K562 (cell line): Measurements from ENCODE around the gene TP53BP2. TPM values are rescaled to one million over a fixed set of nuclear protein-coding genes. Genes with fewer than 3 reads are reported as not detected.
A peak's percentile ranks its signal among the peaks of the same experiment; 100 is the strongest.

ENCODE experiments used
- ARID4B ChIP-seq: sonication (generic); formaldehyde crosslinking; IDR thresholded peaks from 2 replicates; pipeline ENCODE4 v1.8.0; 2022; ENCODE audit warnings: mild to moderate bottlenecking, missing genetic modification reagents
- ATF6 ChIP-seq: sonication (generic); formaldehyde crosslinking; IDR thresholded peaks from 2 replicates; pipeline ENCODE4 v1.4.0; 2020; ENCODE audit warnings: mild to moderate bottlenecking, missing genetic modification reagents
- ELF1 ChIP-seq: fragments of 200-800 bp; sonication (Bioruptor generic); IDR thresholded peaks from 2 replicates; pipeline ENCODE4 v1.6.1; 2016; ENCODE audit warnings: missing genetic modification characterization, missing compliant biosample characterization
- ETV5 ChIP-seq: sonication (generic); formaldehyde crosslinking; IDR thresholded peaks from 2 replicates; pipeline ENCODE4 v1.4.0; 2020; ENCODE audit warnings: low read depth, mild to moderate bottlenecking, missing genetic modification reagents
- MAFK ChIP-seq: IDR thresholded peaks from 2 replicates; pipeline ENCODE4 v1.6.1; 2011; ENCODE audit warnings: low read length, improper control_type of control experiment
- PKNOX1 ChIP-seq: fragments of 450-650 bp; IDR thresholded peaks from 2 replicates; pipeline ENCODE4 v1.6.1; 2016
- PRPF4 ChIP-seq: fragments of 200-400 bp; formaldehyde crosslinking; IDR thresholded peaks from one replicate; pipeline ENCODE4 v1.6.1; 2017; ENCODE audit warnings: low read length, low read depth, mild to moderate bottlenecking; ENCODE audit not compliant: insufficient read depth, poor library complexity, severe bottlenecking
- ZBED1 ChIP-seq: IDR thresholded peaks from 2 replicates; pipeline ENCODE4 v1.6.1; 2014
- ZFPM2 ChIP-seq: fragments of 250-450 bp; sonication (Bioruptor Pico); IDR thresholded peaks from 2 replicates; pipeline ENCODE4 v1.5.1; 2022; ENCODE audit warnings: mild to moderate bottlenecking
- ZNF146 ChIP-seq: IDR thresholded peaks from one replicate; pipeline ENCODE4 v1.6.1; 2018; ENCODE audit warnings: missing compliant biosample characterization; ENCODE audit not compliant: unreplicated experiment
- ZNF217 ChIP-seq: sonication (generic); formaldehyde crosslinking; IDR thresholded peaks from 2 replicates; pipeline ENCODE4 v1.8.0; 2022; ENCODE audit warnings: mild to moderate bottlenecking, missing genetic modification reagents
- ZNF253 ChIP-seq: fragments of 250-450 bp; sonication (Bioruptor Pico); conservative IDR thresholded peaks from 2 replicates; pipeline ENCODE4 v1.6.1; 2021; ENCODE audit warnings: mild to moderate bottlenecking
- ZNF592 ChIP-seq: fragments of 450-650 bp; IDR thresholded peaks from 2 replicates; pipeline ENCODE4 v1.6.1; 2017; ENCODE audit warnings: antibody characterized with exemption, mild to moderate bottlenecking
- ZNF785 ChIP-seq: fragments of 250-450 bp; sonication (Bioruptor Pico); IDR thresholded peaks from 2 replicates; pipeline ENCODE4 v1.4.0; 2020; ENCODE audit warnings: mild to moderate bottlenecking
- polyA plus RNA-seq, 8 experiments: library from polyadenylated mRNA; depleted of rRNA in 4 of 8; stranded (reverse) in 5 of 8; unstranded in 3 of 8; fragments of >200 nt; fragmentation: Nextera tagmentation in 2 of 8; fragmentation: Illumina TruSeq in 1 of 8; extraction: Ambion mirVana in 2 of 8; extraction: Trizol in 1 of 8; gene quantifications; 2 replicates each; pipeline versions ENCODE4 v1.2.1 to v1.2.3, GENCODE V29; 2011 to 2014; ENCODE audit warnings: inconsistent platforms in 1 of 8, missing spikeins in 1 of 8
- total RNA-seq, 7 experiments: library from RNA; depleted of rRNA in 6 of 7; stranded (reverse); fragments of >200 nt in 6 of 7; fragmentation: Illumina TruSeq in 2 of 7; extraction: Trizol in 2 of 7; gene quantifications; 2 replicates each; pipeline versions ENCODE4 v1.2.1 to v1.2.3, GENCODE V29; 2011 to 2021; ENCODE audit warnings: low replicate concordance in 1 of 7
- TF ChIP-seq, protein P1 (sequence below): fragments of 450-650 bp; formaldehyde crosslinking; IDR thresholded peaks from 2 replicates; pipeline ENCODE4 v1.4.0; 2022; ENCODE audit warnings: missing genetic modification characterization

Gene TP53BP2
- total and polyA plus RNA-seq, 9 of the 15 experiments (the other 6 are each of a cell fraction or from before 2014, with no cell fraction given): 17.0 to 69.6 (median 40.1) TPM

GRCh38 chr1:223771469-223771813, 74.3 kb downstream of the TP53BP2 start (continued):
- 0 out of 2 replicates have a peak, but pooled peaks have one; percentile 40 for TF ChIP-seq ARID4B
- TF ChIP-seq, protein P1, sequence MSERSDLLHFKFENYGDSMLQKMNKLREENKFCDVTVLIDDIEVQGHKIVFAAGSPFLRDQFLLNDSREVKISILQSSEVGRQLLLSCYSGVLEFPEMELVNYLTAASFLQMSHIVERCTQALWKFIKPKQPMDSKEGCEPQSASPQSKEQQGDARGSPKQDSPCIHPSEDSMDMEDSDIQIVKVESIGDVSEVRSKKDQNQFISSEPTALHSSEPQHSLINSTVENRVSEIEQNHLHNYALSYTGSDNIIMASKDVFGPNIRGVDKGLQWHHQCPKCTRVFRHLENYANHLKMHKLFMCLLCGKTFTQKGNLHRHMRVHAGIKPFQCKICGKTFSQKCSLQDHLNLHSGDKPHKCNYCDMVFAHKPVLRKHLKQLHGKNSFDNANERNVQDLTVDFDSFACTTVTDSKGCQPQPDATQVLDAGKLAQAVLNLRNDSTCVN (CRISPR knock-in tag): no peak
- no peak for TF ChIP-seq ZBED1
- TF ChIP-seq MAFK: no peak
- TF ChIP-seq PKNOX1: no peak
- 0 out of 2 replicates have a peak, but pooled peaks have one; percentile 59 for TF ChIP-seq ZNF785 (CRISPR knock-in tag)
- peak; percentile 25; the same call in 1 of the 2 replicates for TF ChIP-seq ATF6
- TF ChIP-seq ZFPM2: no peak
- no peak for TF ChIP-seq PRPF4
- no peak for TF ChIP-seq ZNF592
- no peak for TF ChIP-seq ZNF146 (CRISPR knock-in tag)
- TF ChIP-seq ELF1 (tag): peak; percentile 5; the same call in 1 of the 2 replicates
- no peak for TF ChIP-seq ZNF253 (CRISPR knock-in tag)
- TF ChIP-seq ETV5: no peak
- TF ChIP-seq ZNF217 (CRISPR knock-in tag): no peak
